GM20000 (cell line): Measurements from ENCODE around the gene UQCR11.

Experiments used
- DNase-seq: peaks from one replicate; pipeline ENCODE4 v3.0.0; 2012; ENCODE audit warnings: low spot score
- TF ChIP-seq, protein P1 (sequence below): IDR thresholded peaks from 2 replicates; pipeline ENCODE4 v1.5.1; 2012; ENCODE audit warnings: mild to moderate bottlenecking, control low read depth; ENCODE audit errors: extremely low read depth, missing control alignments

The UQCR11 gene

DNA sequence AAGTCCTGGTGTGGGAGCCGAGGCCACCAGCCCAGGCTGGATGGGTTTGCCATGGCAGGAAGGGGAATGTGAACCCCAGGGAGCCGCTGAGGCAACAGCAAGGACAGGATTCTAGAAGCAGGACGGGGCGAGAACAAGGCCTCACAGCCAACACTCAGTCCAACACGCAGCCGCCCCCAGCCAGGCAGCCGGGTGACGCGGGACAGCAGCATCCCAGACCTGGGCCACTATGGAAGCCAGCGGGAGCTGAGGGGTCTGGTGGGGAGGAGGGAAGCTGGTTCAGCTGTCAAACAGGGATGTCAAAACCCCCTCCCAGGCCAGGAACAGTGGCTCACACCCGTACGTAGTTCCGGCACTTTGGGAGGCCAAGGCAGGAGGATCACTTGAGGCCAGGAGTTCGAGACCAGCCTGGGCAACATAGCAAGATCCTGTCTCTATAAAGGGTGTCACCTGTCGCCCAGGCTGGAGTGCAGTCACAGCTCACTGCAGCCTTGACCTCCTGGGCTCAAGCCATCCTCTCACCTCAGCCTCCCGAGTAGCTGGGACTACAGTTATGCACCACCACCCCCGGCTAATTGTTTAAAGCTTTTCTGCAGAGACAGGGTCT is 43.9 kb downstream of the UQCR11 start:
- TF ChIP-seq, protein P1, sequence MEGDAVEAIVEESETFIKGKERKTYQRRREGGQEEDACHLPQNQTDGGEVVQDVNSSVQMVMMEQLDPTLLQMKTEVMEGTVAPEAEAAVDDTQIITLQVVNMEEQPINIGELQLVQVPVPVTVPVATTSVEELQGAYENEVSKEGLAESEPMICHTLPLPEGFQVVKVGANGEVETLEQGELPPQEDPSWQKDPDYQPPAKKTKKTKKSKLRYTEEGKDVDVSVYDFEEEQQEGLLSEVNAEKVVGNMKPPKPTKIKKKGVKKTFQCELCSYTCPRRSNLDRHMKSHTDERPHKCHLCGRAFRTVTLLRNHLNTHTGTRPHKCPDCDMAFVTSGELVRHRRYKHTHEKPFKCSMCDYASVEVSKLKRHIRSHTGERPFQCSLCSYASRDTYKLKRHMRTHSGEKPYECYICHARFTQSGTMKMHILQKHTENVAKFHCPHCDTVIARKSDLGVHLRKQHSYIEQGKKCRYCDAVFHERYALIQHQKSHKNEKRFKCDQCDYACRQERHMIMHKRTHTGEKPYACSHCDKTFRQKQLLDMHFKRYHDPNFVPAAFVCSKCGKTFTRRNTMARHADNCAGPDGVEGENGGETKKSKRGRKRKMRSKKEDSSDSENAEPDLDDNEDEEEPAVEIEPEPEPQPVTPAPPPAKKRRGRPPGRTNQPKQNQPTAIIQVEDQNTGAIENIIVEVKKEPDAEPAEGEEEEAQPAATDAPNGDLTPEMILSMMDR = no peak
- DNase-seq = no peak

DNA sequence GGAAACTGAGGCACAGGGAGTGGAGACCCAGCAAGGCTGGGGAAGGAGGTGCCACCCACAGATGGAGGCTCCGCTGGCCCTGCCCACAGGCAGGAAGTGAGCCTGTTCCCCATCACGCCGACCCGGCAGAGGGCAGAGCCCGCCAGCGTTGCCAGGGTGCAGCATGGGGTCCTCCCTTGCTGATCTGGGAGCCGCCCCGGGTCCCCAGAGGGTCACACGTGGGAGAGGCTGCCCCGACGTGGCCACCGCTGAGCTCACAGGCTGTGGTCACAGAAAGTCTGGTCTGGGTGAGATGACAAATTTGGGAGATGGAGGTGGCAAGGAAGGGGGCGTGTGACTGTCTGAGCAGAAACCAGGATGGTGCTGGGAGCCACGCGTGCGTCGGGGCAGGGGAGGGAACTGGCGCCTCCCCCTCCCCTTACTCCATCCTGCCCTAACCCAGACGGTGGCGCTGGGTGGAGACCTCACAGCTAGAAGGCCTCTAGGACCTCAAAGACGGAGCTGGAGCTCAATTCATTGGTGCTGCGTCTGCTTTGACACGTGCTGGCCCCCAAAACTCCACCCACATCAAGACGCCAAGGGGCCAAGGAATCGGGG is 44.9 kb downstream of the UQCR11 start:
- DNase-seq = no peak
- TF ChIP-seq, protein P1 = no peak

DNA sequence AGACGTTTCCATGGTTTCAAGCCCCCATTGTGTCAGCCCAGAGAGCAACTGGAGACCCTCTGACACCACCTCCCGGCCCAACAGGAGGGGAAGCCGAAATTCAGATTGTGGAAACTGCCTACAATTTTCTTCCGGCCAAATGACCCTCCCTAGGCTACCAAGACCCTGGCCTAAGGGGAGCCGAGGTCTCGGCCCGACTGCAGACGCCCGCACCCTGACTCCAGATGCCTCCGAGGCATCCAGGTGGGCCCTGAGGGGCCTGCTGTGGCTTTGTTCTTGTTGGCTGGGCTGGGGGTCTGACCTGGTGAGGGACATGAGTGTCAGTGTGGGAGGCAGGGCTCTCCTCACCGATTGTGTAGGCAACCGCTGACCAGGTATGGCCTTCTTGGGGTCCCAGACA is 46.7 kb downstream of the UQCR11 start:
- DNase-seq = no peak
- TF ChIP-seq, protein P1 = no peak

DNA sequence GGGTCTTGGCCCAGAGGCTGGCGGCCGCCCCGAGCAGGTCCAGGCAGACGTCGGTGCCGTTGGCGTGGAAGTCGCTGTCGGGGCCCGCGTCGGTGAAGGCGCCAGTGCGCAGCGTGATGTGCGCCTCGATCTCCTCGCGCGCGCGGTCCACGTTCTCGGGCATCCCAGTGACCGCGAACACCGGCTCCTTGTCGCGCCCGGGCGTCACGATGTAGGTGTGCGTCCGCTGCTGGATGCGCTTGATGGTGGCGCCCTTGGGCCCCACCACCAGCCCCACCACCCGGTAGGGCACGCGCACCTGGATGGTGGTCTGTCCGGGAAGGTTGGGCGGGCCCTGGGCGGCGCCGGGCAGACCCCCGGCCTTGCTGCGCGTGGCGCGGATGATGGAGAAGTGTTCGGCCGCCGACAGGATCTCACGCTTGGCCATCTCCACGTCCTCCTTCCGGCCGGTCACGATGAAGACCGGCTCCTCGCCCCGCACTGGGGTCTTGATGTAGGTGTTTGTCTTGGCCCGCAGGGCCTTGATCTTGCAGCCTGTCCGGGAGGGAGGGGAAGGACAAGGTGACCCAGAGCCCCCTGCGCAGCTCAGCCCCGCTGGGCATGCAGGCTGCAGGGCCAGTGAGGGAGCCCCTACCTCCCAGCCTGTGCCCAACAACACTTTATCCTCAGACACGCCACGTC is 48.7 kb downstream of the UQCR11 start:
- no peak for DNase-seq
- TF ChIP-seq, protein P1 = no peak

DNA sequence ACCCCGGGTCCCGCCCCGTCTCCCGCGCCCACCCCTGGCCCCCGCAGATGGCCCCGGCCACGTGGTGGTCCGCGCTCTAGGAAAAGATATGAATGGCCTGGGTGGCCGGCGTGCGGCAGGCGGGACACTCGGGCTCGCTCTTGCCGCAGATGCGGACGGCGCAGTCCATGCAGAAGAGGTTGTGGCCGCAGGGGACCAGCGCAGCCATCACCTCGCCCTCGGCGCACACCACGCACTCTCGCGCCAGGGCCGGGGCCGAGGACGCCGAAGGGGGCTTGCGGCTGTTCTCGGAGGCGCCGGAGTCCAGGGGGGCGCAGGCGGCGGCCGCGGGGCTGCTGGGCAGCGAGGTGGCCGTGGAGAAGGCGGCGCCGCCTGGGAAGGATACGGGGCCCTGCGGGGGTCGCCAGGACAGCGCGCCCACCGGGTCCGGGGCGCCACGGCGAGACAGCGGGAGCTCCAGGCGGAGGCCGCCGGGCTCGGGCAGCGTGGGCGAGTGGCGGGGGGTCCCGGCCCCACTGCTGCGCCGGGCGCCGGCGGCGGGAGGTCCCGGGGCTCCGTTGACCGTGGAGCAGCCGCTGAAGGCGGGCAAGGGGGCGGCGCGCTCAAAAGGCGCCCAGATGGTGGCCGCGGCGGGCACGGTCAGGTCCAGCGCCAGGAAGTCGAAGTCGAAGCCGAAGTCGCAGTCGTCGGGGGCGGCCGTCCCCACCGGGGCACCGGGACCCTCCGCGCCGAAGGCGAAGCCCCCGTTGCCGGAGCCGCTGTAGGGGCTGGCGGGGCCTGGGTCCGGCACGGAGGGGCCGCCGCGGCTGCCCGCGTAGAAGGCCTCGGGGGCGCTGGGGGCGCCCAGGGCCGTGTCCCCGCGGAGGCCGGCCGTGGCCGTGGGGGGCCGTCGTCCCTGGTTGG is 49.5 kb downstream of the UQCR11 start:
- no peak for DNase-seq

DNA sequence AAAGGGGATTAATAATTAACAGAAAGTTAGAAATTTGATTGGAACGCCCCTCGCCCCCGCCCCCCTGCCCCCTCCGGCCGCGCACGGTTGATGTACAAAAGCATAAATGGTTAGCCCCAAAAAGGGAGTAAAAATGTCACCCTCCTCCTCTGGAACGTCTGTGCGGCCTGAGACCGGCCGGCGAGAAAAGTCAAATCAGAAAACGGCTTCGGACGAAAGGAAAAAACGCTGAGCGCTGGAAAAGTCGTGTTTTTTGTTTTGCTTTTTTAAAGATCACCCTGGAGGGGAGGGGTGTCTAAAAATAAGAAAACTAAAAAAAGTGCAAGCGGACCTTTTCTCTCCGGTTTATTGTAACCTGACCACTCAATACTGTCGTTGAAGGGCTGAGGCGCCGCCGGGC is 50.3 kb downstream of the UQCR11 start:
- no peak for DNase-seq

More for the DNA sequence above, 49.5 kb downstream of the UQCR11 start:
- TF ChIP-seq, protein P1 = no peak

More for the DNA sequence above, 50.3 kb downstream of the UQCR11 start:
- TF ChIP-seq, protein P1 = no peak
